NT2/D1 (cell line): ENCODE results near the gene TBCE.
"Not testable (repeated sequence)": the region's sequence is repeated elsewhere in the genome, so short reads cannot be mapped to it uniquely, and the experiment has no call there.

ENCODE experiments used
- SUZ12 ChIP-seq: IDR thresholded peaks from 2 replicates; pipeline ENCODE4 v1.6.1; 2011; ENCODE audit not compliant: insufficient read length, insufficient read depth; ENCODE audit errors: extremely low read depth
- YY1 ChIP-seq: IDR thresholded peaks from 2 replicates; pipeline ENCODE4 v1.6.1; 2011; ENCODE audit not compliant: insufficient read length, insufficient read depth

- TF ChIP-seq SUZ12, YY1: not testable (repeated sequence)
Measured at GRCh38 chr1:235457856-235458255, 90.6 kb downstream of the TBCE start.
